Smooth muscle cell of the brain vasculature (primary cell): ENCODE measurements around the gene HTR2C.
"Not testable (repeated sequence)": the region's sequence is repeated elsewhere in the genome, so short reads cannot be mapped to it uniquely, and the experiment has no call there.

Experiments used
- DNase-seq: peaks from one replicate; pipeline ENCODE4 v3.0.0-alpha.2; 2012; ENCODE audit warnings: low read depth, low spot score

The HTR2C gene

DNA sequence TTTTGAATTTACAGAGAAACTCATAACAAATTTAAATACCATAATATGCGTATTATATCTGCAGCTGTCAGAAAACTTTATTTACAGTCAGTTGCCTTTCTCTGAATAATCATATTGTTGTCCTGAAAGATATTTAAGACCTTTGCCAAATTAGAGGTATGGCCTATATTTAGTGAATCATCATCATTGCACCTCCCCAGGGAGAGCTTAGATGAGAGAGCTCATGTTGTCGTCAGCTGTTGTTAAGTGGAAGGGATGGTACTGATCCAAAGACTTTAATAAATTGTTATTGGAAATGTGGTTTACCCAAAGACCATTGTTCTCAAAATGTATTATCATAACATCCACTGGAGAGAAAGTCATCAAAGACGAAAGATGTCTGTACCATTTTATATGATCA, 128.6 kb downstream of the HTR2C start:
- DNase-seq: no peak

DNA sequence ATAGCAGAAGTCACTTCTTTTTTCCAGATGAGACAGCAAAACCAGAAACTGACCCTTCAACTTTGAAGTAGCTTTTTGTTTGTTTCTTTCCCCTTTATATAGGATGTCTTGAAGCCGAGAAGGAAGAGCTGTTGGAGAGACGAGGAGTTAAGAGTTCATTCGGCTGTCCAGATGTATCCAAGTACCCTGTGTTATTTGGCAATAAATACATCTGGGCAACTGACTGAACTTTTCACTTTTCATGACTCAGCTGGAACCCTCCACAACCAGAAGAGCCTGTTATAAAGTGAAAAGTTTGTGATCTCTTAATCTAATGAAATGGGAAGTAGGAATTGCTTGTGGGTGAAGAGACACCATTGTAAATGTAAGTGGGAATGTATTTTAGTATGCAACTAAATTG, 131.2 kb downstream of the HTR2C start:
- no peak for DNase-seq

DNA sequence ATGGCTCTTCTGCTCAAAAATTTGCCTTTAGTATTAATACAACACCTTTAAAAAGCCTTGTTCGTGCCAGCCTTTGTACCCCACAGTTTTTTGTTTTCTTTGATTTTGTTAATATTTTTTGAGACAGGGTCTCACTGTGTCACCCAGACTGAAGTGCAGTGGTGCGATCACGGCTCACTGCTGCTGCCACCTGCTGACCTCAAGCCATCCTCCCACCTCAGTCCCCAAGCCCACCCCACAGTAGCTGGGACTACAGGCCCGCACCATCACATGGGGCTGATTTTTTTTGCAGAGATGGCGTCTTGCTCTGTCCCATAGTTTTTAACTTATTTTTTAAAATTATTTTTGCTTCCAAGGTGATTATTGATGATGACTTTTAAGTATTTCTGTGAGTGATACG, 134.0 kb downstream of the HTR2C start:
- no peak for DNase-seq

DNA sequence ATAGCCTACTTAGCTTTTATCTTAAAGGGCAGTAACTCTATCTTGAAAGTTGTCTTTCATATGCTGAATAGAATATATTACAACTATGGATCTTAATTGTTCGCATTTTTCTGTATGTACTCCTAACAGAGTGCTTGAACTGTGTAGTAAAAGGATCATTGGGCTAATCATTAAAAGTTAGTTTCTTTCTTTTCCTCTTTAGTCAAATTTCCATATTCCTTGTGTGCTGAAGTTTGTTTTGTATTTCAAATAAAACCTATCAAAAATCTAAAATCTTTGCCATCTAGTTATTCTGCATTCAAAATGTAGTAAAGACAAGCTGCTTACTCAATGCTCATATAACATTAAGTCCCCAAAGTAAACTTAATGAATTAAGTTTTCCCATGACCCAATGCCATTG, 182.7 kb downstream of the HTR2C start:
- no peak for DNase-seq

DNA sequence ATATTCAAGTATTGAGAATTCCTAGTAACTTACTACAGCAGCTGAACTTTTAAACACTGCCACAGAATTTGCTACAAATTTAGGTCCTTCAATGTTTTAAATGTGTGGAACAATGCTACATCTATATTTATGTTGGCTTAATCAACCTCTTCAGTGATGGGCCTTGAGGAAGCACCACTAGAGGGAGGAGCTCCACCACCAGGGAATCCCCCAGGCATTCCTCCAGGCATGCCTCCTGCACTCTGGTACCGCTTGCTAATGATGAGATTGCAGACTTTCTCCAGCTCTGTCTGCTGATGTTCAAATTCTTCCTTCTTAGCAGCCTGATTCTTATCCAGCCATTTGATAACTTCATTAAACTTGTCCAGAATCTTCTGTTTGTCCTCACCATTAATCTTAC, 190.8 kb downstream of the HTR2C start:
- no peak for DNase-seq

DNA sequence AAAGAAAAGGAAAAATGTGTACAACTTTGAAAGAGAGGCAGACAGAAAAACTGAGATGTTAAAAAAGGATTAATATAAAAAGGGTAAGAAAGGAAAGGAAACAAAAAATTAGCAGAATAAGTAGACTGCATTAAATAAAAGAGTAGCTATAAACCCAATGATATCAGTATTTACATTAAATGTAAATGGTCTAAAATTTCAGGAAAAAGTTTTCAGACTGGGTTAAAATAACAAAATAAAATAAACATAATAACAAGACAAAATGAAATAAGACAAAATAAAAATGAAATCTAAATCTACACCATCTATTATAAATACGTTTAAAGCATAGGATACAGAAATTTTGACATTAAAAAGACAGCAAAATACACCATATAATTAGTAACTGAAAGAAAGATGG, 199.0 kb downstream of the HTR2C start:
- DNase-seq: no peak

DNA sequence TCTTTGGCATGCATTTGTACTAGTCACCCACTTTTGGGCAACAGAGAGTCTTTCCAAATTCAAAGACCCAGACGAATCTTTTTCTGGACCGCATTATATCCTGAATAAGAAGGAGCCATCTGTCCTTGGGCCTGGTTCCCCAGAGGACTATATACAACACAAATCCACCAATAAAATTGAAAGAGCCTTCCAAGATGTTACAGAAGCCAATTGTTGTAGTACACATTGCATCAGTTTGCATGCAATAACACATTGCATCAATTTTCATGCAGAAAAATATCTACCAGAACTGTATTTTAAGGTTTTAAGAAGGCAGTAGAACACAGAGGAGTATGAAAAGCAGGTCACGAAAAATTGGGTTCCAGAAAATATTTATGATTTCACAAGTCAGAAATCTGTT, 203.2 kb downstream of the HTR2C start:
- no peak for DNase-seq

DNA sequence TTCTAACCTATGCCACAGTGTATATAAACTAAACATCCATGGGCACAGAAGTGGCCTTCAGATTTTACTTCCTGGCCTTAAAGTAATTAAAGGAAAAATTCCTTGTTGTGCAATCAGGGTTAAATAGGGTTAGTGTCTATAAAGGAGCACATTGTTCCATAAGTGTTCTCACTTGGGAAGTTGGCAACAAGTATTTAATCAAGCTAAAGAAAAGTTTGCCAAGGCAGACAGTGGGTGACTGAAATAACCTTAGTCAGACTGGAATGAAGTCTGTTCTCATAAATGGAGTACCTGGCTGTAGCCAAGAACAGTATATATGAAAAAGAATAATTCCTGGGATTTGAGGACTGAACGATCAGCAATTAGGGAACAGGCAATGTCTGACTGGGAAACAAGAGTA, 213.6 kb downstream of the HTR2C start:
- no peak for DNase-seq

DNA sequence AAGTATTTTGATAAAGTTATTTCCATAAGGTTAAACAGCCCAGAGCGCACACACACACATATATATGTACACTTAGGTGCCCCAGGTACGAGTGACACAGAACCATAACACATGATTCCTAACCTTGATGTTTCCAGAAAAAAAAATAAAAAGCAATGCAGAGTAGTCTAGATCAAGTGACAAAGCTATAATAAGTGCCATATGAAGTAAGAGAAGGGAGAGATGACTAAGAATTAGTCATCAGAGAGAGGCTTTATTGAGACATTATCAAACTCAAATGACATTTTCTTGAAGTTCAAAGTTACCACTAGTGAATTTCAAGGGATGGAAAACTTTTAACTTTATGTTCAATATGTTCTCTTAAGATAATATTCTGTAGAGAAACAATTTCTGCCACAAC, 215.0 kb downstream of the HTR2C start:
- no peak for DNase-seq

DNA sequence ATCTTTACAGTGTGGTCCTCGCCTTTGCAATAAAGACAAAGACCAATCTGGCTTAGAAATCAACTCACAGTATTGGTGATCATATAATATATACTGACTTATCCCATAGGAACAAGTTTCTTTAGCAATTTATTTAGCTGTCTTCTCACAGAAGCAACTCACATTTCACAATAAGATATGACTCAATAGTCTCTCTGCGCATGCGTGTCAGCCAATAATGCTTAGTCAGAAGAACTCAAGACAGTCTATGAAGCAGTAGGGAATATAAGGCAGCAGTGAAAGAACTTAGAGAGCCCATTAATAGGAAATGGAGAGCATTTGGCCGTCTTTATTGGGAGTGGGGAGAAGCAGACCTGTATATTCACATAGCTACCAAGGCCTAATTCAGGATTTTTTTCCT, 216.8 kb downstream of the HTR2C start:
- DNase-seq: no peak

DNA sequence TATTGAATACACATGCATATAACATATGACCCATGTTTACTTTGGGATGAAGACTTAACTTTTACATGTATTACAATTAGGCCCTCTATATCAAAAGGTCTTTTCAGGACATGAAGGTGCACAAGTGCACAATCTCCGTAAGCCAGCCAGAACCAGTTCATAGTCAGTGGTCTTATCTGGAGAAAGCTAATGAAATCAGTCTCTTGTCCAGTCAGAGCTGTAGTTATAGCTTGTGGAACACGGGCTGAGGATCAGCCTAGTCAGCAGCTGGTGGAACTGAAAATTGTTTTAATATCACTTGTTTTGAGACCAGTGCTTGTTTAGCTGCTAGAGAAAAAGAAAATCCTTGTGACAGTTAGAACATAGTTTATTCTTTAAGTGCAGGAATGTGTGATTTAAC, 235.6 kb downstream of the HTR2C start:
- DNase-seq: no peak

DNA sequence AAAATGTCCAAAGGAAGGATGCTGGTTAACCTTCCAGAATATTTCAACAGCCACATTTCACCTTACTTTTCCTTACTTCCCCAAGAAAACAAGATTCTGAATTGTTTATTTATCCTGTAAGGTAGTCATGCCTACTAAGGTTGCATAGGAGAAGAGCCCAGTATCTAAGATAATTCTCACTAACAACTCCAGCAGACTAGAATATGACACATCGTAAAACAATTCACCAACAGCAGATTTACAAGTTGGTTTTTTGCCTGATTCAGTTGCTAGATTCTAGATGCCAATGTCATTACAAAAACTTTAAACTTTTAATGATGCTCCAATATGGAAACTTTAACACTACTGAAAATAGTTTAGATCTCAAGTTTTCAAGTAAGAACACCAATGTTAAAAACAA, 257.2 kb downstream of the HTR2C start:
- DNase-seq: no peak

DNA sequence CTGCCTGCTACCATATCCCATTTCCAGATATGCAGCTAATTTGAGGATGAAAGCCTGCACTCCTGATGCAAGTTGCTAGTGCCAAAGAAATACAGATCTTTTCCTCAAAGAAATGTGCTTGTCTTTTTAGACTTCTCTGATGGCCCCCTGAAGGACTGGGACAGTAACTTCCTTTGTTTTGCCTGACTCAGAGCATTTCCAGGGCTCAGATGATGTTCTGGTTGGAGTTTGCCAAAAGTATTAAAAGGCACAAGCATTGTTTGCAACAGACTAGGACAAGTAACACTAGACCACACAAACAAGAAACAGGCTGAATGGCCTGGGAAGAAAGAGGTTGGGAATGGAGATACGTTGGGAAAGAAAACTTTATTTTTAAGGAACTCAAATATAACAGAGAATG, 258.3 kb downstream of the HTR2C start:
- DNase-seq: no peak

DNA sequence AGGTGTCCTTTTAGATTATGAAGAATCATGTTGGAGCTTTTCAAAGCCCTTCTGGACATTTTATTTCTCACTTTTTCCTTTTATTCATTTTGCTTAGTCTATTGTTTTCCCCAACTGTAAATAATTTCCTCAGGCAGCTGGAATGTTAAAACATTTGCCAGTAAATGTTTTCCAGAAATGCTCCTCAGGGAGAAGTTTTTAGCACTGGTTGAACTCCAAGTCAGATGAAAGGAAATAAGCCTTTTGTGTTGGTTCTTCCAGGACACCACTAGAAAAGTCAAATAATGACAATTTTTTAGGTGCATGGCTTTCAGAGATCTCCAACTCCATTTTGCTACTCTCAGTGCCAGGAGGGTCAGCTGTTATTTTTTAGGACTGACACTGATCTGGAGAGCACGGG, 305.6 kb downstream of the HTR2C start:
- no peak for DNase-seq

DNA sequence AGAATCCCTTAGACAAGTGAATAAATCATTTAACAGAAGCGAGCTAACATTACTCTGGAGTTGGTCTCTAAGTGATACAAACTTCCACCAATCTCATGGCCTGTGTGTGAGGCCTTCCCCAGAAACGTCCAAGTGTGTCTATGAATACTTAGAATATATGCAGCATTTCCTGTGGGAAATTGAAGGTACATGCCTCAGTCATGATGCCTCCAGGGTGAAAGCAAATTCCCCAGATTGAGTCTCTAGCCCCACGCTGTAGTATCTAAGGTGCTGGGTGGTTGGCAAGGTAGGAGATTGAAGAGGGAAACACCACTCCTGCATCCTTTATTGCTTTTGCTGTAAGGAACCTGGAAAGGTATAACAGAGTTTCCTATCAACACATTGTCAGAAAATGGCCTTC, 319.7 kb downstream of the HTR2C start:
- no peak for DNase-seq

DNA sequence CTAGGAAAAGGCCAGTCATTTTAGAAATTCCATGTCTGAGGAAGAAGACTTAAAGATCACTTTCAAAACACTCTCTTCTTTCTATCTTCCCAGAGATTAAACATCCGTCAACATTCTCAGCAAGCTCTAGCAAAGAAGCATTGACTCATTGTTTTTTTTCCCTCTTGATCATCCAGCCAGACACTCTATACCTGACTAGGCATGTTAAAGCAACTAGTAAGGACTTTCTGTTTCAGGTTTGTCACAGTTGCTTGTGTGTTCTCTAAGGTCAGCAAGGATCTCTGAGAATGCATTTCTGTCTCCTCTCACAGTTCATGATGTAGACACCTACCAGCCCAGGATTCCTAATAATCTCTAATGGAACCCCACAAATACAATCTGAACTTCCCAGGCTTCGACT, 321.4 kb downstream of the HTR2C start:
- DNase-seq: no peak

DNA sequence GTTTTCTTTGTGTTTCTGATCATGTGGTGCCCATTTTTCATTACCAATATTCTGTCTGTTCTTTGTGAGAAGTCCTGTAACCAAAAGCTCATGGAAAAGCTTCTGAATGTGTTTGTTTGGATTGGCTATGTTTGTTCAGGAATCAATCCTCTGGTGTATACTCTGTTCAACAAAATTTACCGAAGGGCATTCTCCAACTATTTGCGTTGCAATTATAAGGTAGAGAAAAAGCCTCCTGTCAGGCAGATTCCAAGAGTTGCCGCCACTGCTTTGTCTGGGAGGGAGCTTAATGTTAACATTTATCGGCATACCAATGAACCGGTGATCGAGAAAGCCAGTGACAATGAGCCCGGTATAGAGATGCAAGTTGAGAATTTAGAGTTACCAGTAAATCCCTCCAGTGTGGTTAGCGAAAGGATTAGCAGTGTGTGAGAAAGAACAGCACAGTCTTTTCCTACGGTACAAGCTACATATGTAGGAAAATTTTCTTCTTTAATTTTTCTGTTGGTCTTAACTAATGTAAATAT, 323.2 kb downstream of the HTR2C start:
- no peak for DNase-seq

DNA sequence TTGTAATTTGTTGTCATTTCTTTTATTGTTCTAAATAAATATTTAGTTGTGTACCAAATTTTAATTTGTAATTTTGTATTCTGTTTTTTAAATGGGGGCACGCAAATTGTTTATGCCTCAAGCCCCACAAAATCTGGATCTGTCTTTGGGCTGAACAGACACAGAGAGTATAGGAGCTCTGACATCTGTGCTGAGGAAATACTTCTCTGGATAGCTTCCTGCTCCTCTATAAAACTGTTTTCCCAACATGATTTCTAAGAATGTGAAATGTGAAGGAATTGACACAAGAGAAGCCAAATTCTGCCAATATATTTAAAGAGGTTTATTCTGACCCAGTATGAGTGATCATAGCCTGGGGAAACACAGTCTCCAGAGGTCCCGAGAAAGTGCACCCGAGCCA, 340.5 kb downstream of the HTR2C start:
- no peak for DNase-seq

DNA sequence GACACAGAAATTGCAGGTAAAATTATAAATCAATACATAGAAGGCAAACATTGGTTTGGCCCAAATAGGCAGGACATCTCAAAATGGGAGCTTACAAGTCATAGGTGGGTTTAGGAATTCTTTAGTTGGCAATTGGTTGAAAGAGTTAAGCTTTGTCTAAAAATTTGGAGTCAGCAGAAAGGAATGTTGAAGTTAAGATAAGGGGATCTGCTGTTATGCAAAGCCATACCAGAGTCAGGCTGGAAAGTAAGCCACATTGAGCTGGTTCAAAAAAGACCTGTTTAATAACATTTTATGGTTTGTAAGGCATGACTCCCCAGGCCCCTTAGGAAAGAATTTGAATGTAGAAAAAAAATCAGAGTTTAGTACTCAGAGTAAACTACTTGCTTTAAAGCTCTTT, 341.0 kb downstream of the HTR2C start:
- DNase-seq: no peak

DNA sequence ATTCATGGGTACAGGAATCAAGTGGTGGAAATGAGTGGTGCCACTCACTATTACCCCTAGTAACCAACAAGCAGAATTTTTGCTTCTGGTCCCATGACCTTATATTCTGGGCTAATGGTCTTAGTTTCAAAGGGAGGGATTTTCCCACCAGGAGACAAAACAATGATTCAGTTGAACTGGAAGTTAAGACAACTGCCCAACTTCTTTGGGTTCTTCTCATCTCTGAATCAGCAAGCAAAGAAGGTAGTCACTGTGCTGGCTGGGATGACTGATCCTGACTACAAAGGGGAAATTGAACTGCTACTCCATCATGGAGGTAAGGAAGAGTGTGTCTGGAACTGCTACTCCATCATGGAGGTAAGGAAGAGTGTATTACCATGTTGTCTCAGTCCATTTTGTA, 346.3 kb downstream of the HTR2C start:
- no peak for DNase-seq

DNA sequence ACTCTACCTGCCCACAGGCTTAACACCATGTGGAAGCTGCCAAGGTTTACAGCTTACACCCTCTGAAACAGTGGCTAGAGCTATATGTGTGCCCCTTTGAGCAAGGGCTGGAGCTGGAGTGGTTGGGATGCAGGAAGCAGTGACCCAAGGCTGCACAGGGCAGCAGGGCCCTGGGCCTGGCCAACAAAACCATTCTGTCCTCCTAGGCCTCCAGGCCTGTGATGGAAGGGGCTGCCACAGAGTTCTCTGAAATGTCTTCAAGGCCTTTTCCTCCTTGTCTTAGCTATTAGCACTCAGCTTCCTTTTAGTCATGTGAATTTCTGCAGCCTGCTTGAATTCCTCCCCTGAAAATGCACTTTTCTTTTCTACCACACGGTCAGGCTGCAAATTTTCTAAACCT, 348.7 kb downstream of the HTR2C start:
- no peak for DNase-seq

DNA sequence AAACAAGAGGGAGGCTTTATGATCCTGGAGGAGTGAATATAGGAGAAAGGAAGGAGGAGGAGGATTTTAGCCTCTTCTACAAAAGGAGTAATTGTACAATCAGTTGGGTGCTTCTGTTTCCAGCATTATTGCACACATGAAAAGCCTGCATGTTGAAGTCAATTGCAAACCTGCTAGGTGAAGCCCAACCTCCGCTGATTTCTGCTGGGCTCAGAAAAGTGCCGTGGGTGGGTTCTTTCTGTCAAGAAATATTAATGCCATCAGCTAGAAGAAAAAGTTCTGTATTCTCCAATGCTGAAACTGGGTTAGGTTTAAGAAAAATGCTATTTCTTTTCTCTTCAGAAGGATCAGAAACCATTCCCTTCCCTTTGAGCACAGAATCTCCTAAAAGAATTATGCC, 349.4 kb downstream of the HTR2C start:
- not testable (repeated sequence) for DNase-seq

DNA sequence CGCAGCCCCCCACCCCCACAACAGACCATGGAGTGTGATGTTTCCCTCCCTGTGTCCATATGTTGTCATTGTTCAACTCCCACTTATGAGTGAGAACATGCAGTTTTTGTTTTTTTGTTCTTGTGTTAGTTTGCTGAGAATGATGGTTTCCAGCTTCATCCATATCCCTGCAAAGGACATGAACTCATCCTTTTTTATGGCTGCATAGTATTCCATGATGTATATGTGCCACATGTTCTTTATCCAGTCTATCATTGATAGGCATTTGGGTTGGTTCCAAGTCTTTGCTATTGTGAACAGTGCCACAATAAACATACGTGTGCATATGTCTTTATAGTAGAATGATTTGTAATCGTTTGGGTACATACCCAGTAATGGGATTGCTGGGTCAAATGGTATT, 353.2 kb downstream of the HTR2C start:
- not testable (repeated sequence) for DNase-seq

DNA sequence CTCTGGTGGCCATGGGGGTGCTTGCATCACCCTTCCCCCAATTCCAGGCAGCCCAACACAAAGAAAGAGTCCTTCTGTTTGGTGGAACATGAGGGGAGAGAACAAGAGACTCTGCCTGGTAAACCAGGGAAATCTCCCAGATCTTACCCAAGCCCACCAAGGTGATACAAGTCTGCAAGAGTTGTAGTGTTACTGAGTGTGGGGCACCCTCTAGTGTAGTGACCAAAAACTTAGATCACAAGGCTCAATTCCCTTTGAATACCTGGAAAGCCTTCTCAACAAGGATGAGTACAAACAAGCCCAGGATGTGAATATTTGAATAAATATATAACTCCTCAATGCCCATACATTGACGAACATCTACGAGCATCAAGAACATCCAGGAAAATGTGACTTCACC, 368.8 kb downstream of the HTR2C start:
- no peak for DNase-seq
